ENCODE measurements around the gene HDAC4.

DNA sequence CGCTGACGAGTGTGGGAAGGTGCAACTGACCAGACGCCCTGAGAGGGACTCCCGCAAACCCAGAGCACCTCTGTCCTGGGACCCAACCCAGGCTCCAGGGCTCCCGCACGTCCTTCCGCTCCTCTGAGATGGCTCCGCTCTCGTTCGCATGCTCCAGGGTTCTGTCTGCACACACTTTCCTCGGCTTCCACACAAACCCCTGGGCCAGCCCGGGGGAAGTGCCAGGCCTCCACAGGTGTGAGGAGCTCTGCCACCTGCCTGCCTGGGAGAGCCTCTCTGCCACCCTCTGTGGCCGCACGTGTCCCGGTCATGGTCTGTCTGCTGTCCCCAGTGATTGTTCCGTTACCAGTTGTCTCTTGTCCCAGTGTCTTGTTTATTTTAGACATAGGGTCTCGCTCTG lies 222.9 kb downstream of the HDAC4 start:
- TF ChIP-seq CTCF (IDR thresholded peaks at IDR 0.05), result no peak
- no peak for TF ChIP-seq POLR2A (IDR thresholded peaks at IDR 0.05)
